NCI-H524 (cell line): ENCODE measurements around the gene FLT1.

ENCODE experiments used
- DNase-seq, 2 experiments: peaks; one replicate each; lab custom pipeline; 2025; lab: John Stamatoyannopoulos, UW

FLT1 gene

DNA sequence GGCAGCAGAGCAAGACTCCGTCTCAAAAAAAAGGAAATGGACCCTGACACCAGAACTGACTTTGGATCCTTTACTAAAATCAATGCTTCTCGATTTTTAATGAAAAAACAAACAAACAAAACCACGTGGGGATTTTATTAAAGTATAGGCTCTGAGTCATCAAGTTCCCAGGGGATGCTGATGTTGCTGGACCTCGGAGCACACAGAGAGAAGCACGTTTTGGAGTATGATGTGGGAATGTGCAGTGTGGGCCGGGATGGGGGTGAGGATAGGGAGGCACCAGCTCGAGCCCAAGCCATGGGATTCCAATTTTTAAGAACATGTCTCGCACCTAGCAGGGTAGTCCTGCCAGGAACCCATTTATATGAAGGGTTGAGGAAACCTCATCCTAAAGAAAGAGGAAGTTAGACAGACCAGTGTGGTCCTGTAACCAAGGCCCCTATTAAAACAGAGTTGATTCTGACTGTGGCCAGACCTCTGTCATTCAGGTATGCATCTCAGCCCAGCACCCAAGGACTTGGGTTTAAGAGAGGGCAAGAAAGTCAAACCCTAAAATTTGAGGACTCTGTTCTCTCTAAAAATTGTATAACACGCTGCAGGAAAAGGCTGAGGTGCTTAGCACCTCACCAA is 6.4 kb downstream of the FLT1 start:
- no peak for DNase-seq

- DNase-seq, result no peak
Observed at GRCh38 chr13:28485996-28486543, 8.9 kb downstream of the FLT1 start.

DNA sequence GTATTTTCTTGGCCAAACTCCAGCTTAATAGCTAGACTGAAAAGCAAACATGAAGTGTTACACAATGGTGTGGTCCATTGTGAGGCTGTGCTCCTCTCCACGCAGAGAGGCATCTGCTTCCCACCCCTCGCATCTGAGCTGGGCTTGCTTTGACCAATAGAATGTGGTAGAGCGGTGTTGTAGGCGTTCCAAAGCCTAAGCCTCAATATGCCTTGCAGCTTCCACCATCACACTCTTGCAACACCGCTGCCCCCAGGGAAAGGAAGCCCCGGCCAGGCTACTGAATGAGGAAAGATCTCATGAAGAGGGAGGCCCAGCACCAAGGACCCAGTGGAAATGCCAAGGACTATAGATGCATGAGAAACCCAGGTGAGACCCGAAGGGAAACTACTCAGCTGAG is 9.4 kb downstream of the FLT1 start:
- no peak for DNase-seq

- DNase-seq, result no peak
Observed at GRCh38 chr13:28485097-28485496, 9.8 kb downstream of the FLT1 start.

DNA sequence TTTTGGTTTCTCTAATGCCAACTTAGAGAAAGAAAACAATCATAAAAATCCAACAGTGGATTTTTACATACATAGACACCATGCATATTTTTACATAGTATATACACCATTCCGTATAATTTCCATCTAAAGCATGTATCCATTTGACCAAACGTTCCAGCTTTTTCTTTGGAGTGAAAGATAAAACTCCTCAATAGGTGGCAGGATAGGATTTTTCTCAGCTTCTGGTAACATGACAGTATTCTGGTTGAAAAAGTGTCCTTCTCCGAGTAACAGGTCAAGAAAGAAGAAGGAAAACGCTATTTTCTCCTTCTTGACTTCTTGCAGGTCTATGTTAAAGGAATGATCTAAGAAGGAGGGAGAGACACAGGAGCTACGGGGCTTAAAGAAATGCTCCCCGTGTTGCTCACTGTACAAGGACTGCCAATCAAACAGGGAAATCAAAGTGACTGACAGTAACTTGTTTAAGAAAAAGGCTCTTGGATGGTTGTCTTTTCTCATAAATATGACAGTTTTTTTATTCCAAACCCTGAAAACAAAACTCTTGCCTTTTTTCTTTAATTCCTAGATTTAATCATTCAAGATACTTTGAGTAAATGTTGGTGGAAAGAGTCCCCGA is 11.5 kb downstream of the FLT1 start:
- DNase-seq, result no peak

GRCh38 chr13:28479005-28479404 is 15.9 kb downstream of the FLT1 start:
- no peak for DNase-seq

- no peak for DNase-seq
Observed at GRCh38 chr13:28478127-28478526, 16.8 kb downstream of the FLT1 start.

GRCh38 chr13:28477709-28477973 is 17.3 kb downstream of the FLT1 start:
- DNase-seq, result no peak

GRCh38 chr13:28476919-28477708 is 17.8 kb downstream of the FLT1 start:
- DNase-seq, result no peak

GRCh38 chr13:28475916-28476725 is 18.8 kb downstream of the FLT1 start:
- no peak for DNase-seq

- DNase-seq, result no peak
Observed at GRCh38 chr13:28474491-28475134, 20.3 kb downstream of the FLT1 start.

DNA sequence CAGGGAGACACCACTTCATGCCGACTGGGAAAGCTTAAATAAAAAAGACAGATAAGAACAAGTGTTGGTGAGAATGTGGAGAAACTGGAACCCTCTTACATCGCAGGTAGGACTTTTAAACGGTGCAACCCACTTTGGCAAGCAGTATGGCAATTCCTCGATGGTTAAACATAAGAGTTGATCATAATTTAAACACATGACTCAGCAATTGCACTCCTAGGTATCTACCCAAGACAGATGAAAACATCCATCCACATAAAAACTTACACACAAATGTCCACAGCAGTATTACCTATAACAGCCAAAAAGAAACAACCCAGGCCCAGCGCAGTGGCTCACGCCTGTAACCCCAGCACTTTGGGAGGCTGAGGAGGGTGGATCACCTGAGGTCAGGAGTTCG is 21.9 kb downstream of the FLT1 start:
- DNase-seq, result no peak

GRCh38 chr13:28471421-28471820 is 23.5 kb downstream of the FLT1 start:
- no peak for DNase-seq

DNA sequence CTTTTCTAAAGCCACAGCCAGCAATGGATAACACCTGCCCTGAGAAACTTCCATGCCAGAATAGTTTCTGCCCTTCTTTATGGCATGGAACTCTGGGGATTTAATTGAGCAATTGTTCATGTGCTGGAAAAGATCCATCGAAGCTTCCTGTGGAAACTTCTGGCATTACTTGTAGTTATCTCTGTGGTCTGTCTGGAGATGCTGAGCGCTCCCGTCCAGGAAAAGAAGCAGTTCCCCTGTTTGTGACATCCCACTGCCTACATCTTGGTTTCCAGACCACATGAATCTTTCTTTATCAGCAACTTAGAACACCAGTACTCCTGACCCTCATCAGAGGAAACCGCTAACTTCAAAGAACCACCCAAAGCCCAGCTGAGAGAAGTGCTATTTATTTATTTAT is 24.6 kb downstream of the FLT1 start:
- no peak for DNase-seq

GRCh38 chr13:28469316-28469715 is 25.6 kb downstream of the FLT1 start:
- no peak for DNase-seq

DNA sequence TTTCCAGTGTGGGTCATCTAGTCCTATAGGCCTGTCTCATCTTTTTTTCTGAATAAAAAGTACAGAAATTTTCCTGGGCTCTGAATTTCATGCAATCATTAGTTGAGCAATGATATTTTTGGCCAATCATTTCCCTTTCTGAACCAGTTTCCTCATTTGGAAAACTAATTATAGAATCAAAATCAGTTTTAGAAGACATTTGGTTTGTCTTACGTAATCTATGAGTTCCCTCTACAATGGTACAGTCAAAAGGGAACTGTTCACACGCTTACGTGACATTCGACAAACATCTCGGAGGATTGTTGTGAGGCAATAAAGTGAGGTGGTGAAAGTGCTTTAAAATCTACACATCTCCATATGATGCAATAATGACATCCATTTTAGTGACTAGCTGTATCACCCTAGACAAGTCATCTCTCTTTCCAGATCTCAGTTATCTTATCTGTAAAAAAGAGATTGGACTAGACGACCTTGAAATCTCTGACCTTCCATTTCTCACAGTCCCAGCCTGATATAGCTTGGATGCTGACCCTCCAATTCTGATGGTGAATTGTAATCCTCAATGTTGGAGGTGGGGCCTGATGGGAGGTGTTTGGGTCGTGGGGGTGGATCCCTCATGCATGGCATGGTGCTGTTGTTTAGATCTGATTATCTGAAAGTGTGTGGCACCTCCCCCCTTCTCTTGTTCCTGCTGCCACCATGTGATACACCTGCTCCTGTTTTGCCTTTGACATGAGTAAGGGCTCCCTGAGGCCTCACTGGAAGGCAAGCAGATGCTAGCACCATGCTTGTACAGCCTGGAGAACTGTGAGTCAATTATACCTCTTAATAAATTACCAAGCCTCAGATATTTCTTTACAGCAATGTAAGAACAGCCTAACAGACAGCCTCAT is 26.7 kb downstream of the FLT1 start:
- DNase-seq, result no peak

DNA sequence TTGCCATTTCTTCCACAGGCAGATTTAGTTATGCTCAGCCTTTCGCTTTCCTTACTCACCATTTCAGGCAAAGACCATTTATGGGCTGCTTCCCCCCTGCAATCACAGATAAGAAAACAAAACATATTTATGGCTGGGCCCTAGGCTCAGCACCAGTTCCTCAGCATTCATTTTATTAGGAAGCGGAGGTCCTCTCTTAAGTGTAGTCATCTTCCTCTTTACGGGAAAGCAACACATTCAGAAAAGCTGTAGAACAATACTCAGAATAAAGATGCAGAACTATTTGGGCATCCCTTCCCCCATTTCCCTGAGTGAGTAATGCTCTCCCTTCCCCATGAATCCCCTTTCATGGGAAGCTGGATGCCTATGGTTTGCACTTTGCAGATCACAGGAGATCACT is 27.9 kb downstream of the FLT1 start:
- no peak for DNase-seq

DNA sequence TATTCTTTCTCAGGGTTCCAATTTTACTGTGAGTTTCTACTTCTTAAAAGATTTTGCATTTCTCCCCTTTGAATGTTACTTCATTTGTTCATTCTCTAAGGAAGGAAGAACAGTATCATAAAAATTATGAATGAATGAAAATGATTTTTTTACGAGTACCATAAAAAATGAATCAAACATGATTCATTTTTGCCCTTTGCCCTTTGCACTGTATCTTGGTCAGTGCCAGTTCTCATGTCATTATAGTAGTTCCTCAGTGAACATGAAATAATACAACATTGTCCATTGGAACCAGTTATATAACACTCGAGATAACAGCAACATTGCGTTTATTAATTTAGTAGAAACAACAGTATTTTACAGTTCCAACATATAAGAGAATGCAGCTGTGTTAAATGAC is 28.8 kb downstream of the FLT1 start:
- no peak for DNase-seq

DNA sequence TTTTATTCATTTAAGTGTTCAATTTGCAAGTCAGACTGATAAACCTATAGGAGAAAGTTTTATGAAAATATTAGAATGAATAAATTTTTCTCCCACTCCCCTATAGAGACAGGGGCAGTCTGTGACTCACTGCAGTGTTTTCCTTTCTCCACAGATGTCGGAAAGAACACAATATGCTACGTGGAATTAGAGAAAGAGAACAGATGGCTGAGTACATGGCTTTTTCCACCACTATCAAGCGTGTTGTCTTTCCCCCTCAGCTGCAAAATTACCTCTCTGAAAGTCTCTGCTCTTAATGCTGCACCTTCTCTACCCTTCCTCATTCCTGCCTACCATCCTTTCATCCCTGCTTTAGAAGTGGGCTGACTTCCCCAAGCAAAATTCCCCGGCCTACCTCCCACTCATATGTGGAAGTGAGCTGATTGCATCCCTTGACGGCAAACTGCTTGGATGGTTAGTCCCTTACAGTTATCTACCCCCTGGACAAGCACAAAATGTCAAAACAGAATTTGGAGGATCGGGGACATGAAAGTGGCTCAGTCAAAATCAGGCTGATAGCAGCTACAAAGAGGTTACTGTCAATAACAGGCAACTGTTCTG is 30.0 kb downstream of the FLT1 start:
- peak; percentile 69 to 89 for DNase-seq

DNA sequence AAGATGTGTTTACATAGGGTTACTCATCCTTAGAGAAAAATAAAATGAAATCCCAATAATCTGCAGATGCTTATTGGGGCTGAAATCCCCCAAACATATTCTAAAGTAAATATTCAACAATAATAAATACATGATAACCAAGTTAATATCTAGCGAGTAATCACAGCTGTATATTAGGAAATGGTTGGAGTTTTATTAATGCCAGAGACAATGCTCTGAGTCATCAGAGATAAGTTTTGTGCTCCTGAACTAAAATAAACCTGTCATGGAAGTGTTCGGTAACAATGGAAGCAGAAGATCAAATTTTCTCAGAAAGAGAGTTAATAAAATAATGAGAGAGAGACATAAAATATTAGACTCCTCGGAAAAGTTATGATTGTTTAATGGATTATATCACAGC is 31.4 kb downstream of the FLT1 start:
- DNase-seq, result no peak

DNA sequence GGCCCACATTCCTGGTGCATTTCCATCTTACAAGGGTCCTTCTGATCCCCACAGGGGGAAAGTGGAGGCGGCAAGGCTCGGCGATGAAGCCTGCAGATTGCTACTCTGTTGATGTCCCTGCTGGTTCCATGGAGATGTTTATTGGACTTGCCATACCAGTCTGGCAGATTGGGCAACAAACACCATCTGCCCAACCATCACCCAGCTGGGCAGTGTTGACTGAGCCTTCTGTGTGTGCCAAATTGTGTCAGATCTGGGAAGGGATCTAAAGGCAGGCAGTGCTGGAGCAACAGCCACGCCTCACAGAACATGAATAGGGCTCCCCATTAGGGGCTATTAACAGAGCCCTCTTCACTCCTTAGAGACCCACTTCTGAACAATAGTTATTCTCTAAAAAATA is 35.0 kb downstream of the FLT1 start:
- DNase-seq, result peak; percentile 4 to 9
